ENCODE measurements around the gene AIFM1.

DNA sequence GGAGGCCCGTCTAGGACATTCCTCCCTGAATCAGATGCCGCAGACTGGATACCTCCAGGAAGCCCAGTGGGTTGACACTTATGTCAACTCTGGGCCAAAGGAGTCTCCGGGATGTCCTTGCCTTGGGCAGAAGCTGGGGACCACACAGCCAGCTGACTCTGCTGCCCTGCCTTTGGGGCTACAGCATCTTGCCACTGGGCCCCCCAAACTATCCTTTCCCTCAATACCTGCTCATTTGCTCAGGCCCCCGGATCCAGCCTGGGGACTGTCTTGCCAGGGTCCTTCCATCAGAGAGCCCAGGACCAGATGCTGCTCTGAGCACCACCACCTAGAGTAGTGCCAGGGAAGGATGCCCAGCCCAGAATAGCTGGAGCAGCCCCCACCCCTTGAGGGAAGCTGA, 25.2 kb upstream of the AIFM1 start:
- TF ChIP-seq, protein P1, sequence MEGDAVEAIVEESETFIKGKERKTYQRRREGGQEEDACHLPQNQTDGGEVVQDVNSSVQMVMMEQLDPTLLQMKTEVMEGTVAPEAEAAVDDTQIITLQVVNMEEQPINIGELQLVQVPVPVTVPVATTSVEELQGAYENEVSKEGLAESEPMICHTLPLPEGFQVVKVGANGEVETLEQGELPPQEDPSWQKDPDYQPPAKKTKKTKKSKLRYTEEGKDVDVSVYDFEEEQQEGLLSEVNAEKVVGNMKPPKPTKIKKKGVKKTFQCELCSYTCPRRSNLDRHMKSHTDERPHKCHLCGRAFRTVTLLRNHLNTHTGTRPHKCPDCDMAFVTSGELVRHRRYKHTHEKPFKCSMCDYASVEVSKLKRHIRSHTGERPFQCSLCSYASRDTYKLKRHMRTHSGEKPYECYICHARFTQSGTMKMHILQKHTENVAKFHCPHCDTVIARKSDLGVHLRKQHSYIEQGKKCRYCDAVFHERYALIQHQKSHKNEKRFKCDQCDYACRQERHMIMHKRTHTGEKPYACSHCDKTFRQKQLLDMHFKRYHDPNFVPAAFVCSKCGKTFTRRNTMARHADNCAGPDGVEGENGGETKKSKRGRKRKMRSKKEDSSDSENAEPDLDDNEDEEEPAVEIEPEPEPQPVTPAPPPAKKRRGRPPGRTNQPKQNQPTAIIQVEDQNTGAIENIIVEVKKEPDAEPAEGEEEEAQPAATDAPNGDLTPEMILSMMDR (IDR thresholded peaks at IDR 0.05; ENCODE audit: extremely low read depth in 1 of 2, insufficient read depth in 1 of 2, low read depth in 1 of 2, low read length in 2 of 2), result no peak
- no peak for TF ChIP-seq EZH2 (IDR thresholded peaks at IDR 0.05; ENCODE audit: borderline replicate concordance, low read depth, low read length, severe bottlenecking)
- no peak for TF ChIP-seq POLR2AphosphoS5 (IDR thresholded peaks at IDR 0.05; ENCODE audit: insufficient read depth, low read depth, low read length)

All from endothelial cell of umbilical vein (primary cell).